A549 (cell line): ENCODE data around the gene PGPEP1.

Experiments
- JUNB ChIP-seq: fragments of >200 bp; sonication (Bioruptor Twin); formaldehyde crosslinking; IDR thresholded peaks from 2 replicates; pipeline ENCODE4 v1.6.1; 2016
- ZFP36 ChIP-seq: fragments of 450-650 bp; IDR thresholded peaks from 2 replicates; pipeline ENCODE4 v1.6.1; 2014; ENCODE audit warnings: borderline replicate concordance; ENCODE audit not compliant: partially characterized antibody

- TF ChIP-seq ZFP36: no peak
- TF ChIP-seq JUNB: no peak
Observed at GRCh38 chr19:18321734-18322102, 18.7 kb upstream of the PGPEP1 start.
